ENCODE results near the gene KIF3A. TPM values are rescaled to one million over a fixed set of nuclear protein-coding genes. Genes with fewer than 3 reads are reported as not detected.

The KIF3A gene
- polyA plus RNA-seq, 1 donor from 2014 or later: 94.4 TPM

GRCh38 chr5:132776131-132776937 lies 39.0 kb upstream of the KIF3A start:
- no peak for TF ChIP-seq TAF1 (IDR thresholded peaks at IDR 0.05; ENCODE audit: low read depth)
- no peak for TF ChIP-seq EP300 (conservative IDR thresholded peaks at IDR 0.05; ENCODE audit: poor library complexity, severe bottlenecking)
- no peak for TF ChIP-seq RAD21 (conservative IDR thresholded peaks at IDR 0.05)
- TF ChIP-seq SMC3 (conservative IDR thresholded peaks at IDR 0.05; ENCODE audit: poor library complexity): no peak
- no peak for TF ChIP-seq POLR2AphosphoS5 (IDR thresholded peaks at IDR 0.05)
- TF ChIP-seq REST (IDR thresholded peaks at IDR 0.05; ENCODE audit: borderline replicate concordance): no peak
- no peak for TF ChIP-seq EZH2 (IDR thresholded peaks at IDR 0.05; ENCODE audit: borderline replicate concordance, insufficient read depth, low read length, poor library complexity, severe bottlenecking)
- no peak for TF ChIP-seq CTCF (IDR thresholded peaks at IDR 0.05; ENCODE audit: poor library complexity, severe bottlenecking)
- no peak for TF ChIP-seq MXI1 (conservative IDR thresholded peaks at IDR 0.05; ENCODE audit: poor library complexity, severe bottlenecking)
- Histone ChIP-seq H3K27ac (ENCODE audit: low read length) (no peak overlapping the region), H3K36me3 (ENCODE audit: insufficient read depth, low read length) (no peaks in the 10 kb centered on the region), H4K20me1 (ENCODE audit: insufficient read depth) (no peaks in the 10 kb centered on the region), H3K9me3 (ENCODE audit: low read length) (no peaks in the 10 kb centered on the region), H2AFZ (ENCODE audit: low read depth, low read length) (no peak overlapping the region), H3K27me3 (ENCODE audit: insufficient read depth, low read depth, low read length) (peaks cover 8% of the 10 kb centered on the region), H3F3A (ENCODE audit: insufficient read depth, low read length, poor library complexity, severe bottlenecking) (no peaks in the 10 kb centered on the region), H3K4me2 (ENCODE audit: low read length) (peak overlapping the region; percentile 52), H3K79me2 (replicated peaks; ENCODE audit: insufficient read depth, low read length) (peaks cover 21% of the 10 kb centered on the region), H3K9me2 (ENCODE audit: insufficient read depth, low read length) (no peaks in the 10 kb centered on the region), H3K4me3 (ENCODE audit: low read length) (peak overlapping the region; percentile 83), H3K9ac (ENCODE audit: low read length) (peak overlapping the region; percentile 72)

- no peaks in the 10 kb centered on the region for H4K20me1 ChIP-seq (ENCODE audit: insufficient read depth)
- no peak overlapping the region for H2AFZ ChIP-seq (ENCODE audit: low read depth, low read length)
- H3F3A ChIP-seq (ENCODE audit: insufficient read depth, low read length, poor library complexity, severe bottlenecking): no peaks in the 10 kb centered on the region
- H3K9me3 ChIP-seq (ENCODE audit: low read length): no peaks in the 10 kb centered on the region
- no peak for TF ChIP-seq REST (IDR thresholded peaks at IDR 0.05; ENCODE audit: borderline replicate concordance)
- no peak for TF ChIP-seq POLR2AphosphoS5 (IDR thresholded peaks at IDR 0.05)
- no peak for TF ChIP-seq RAD21 (conservative IDR thresholded peaks at IDR 0.05)
- TF ChIP-seq SMC3 (conservative IDR thresholded peaks at IDR 0.05; ENCODE audit: poor library complexity): no peak
- no peak for TF ChIP-seq TAF1 (IDR thresholded peaks at IDR 0.05; ENCODE audit: low read depth)
- no peak for TF ChIP-seq CTCF (IDR thresholded peaks at IDR 0.05; ENCODE audit: poor library complexity, severe bottlenecking)
- no peak for TF ChIP-seq MXI1 (conservative IDR thresholded peaks at IDR 0.05; ENCODE audit: poor library complexity, severe bottlenecking)
- no peak for TF ChIP-seq EP300 (conservative IDR thresholded peaks at IDR 0.05; ENCODE audit: poor library complexity, severe bottlenecking)
- TF ChIP-seq EZH2 (IDR thresholded peaks at IDR 0.05; ENCODE audit: borderline replicate concordance, insufficient read depth, low read length, poor library complexity, severe bottlenecking): no peak
- H3K79me2 ChIP-seq (replicated peaks; ENCODE audit: insufficient read depth, low read length): peaks cover 21% of the 10 kb centered on the region
- no peaks in the 10 kb centered on the region for H3K36me3 ChIP-seq (ENCODE audit: insufficient read depth, low read length)
- H3K4me2 ChIP-seq (ENCODE audit: low read length): peak overlapping the region; percentile 52
- H3K9me2 ChIP-seq (ENCODE audit: insufficient read depth, low read length): no peaks in the 10 kb centered on the region
- H3K27ac ChIP-seq (ENCODE audit: low read length): no peak overlapping the region
- H3K27me3 ChIP-seq (ENCODE audit: insufficient read depth, low read depth, low read length): peaks cover 8% of the 10 kb centered on the region
- peak overlapping the region; percentile 83 for H3K4me3 ChIP-seq (ENCODE audit: low read length)
- H3K9ac ChIP-seq (ENCODE audit: low read length): peak overlapping the region; percentile 72
Observed at GRCh38 chr5:132775476-132775961, 38.2 kb upstream of the KIF3A start.

Data from neural cell (in vitro differentiated cells).